Stomach smooth muscle (tissue), 2 donors: ENCODE results near the gene FHIP2A.
"Not testable (repeated sequence)": the region's sequence is repeated elsewhere in the genome, so short reads cannot be mapped to it uniquely, and the experiment has no call there.

Experiments
- H3K27ac ChIP-seq: one replicate; pipeline ENCODE4 v1.7.0; 2013; ENCODE audit warnings: mild to moderate bottlenecking, low read length, inconsistent platforms
- H3K27me3 ChIP-seq, 2 donors: one replicate each; pipeline ENCODE4 v1.7.0; 2013; ENCODE audit warnings: low read length in 2 of 2; ENCODE audit not compliant: insufficient read depth in 2 of 2, control insufficient read depth in 1 of 2
- H3K36me3 ChIP-seq, 2 donors: one replicate each; pipeline ENCODE4 v1.7.0; 2013; ENCODE audit warnings: low read length in 2 of 2; ENCODE audit not compliant: control insufficient read depth in 2 of 2, insufficient read depth in 2 of 2
- H3K4me1 ChIP-seq: one replicate; pipeline ENCODE4 v1.7.0; 2013; ENCODE audit warnings: low read length; ENCODE audit not compliant: control insufficient read depth, insufficient read depth
- H3K4me3 ChIP-seq, 2 donors: one replicate each; pipeline ENCODE4 v1.7.0; 2013; ENCODE audit warnings: low read length in 2 of 2
- H3K9ac ChIP-seq, 2 donors: one replicate each; pipeline ENCODE4 v1.7.0; 2013; ENCODE audit warnings: low read length in 2 of 2, mild to moderate bottlenecking in 1 of 2
- H3K9me3 ChIP-seq, 2 donors: one replicate each; pipeline ENCODE4 v1.7.0; 2013; ENCODE audit warnings: low read length in 2 of 2; ENCODE audit not compliant: control insufficient read depth in 2 of 2
- donor health status: healthy.
- donor health status: Pancreatic carcinoma.

Gene FHIP2A

DNA sequence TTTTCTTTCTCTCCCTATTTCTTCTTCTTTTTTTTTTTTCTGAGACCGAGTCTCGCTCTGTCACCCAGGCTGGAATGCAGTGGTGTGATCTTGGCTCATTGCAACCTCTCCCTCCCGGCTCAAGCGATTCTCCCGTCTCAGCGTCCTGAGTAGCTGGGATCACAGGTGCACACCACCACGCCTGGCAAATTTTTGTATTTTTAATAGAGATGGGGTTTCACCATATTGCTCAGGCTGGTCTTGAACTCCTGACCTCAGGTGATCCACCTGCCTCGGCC lies 35.6 kb downstream of the FHIP2A start:
- not testable (repeated sequence) for H3K9ac ChIP-seq, H3K4me3 ChIP-seq, H3K27ac ChIP-seq, H3K27me3 ChIP-seq, H3K9me3 ChIP-seq, H3K4me1 ChIP-seq
- peaks cover 10 to 35% of the 10 kb centered on the region in 2 donors for H3K36me3 ChIP-seq

DNA sequence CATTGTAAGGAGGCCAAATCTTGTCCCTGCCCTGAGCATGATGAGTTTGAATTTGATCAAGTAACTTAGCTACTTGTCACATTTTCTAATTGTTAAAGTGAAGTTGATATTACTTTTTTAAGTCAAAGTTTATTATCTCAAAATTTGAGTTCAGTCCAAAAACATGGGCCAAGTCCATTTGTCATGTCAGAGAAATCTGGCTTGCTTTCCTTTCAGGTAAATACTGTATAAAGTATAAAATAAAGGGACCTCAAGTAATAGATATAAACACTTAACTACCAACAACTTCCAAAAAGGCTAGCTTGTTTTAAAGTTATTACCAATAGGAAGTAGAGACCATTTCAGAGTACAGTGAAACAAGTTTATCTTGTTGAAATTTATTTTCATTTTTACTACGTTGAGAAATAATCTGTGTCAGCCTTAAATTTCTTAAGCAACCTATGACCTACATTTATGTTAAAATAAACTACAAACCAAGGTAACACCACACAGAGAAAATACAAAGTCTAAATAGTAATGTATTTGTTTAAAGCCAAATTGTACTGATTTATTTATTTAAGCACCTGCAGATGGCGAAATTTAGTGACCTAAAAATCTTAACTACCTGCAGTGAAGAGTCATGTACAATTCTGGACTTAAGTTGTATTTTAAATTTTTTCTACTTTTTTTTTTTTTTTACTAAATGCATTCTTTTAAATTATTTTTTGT lies 36.5 kb downstream of the FHIP2A start:
- Histone ChIP-seq H3K9me3 (no peaks in the 10 kb centered on the region), H3K4me3 (no peak overlapping the region), H3K27ac (no peak overlapping the region), H3K9ac (no peak overlapping the region), H3K36me3 (peaks cover 12 to 37% of the 10 kb centered on the region in 2 donors), H3K27me3 (no peaks in the 10 kb centered on the region), H3K4me1 (no peaks in the 10 kb centered on the region)

DNA sequence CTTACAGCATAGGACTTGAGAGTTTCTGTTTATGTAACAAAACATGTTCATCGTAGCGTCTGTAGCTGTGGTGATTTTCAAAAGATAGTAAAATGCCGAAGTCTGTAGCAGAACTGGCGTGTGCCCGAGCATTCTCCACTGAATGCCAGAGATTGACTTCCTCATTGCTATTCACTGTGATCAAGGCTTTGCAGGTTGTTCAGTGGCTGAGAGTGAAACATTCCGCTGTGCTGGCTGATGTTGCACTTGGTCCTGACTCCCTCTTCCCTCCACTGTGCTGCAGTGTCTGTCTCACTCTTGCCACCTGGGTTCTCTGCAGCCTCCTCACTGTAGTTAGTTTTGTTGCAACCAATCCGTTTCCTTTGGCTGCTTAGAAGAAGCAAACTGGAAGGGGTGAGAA lies 37.6 kb downstream of the FHIP2A start:
- Histone ChIP-seq H3K27ac (no peak overlapping the region), H3K9me3 (no peaks in the 10 kb centered on the region), H3K4me3 (no peak overlapping the region), H3K9ac (no peak overlapping the region), H3K4me1 (no peaks in the 10 kb centered on the region), H3K36me3 (peaks cover 12 to 44% of the 10 kb centered on the region in 2 donors), H3K27me3 (no peaks in the 10 kb centered on the region)

DNA sequence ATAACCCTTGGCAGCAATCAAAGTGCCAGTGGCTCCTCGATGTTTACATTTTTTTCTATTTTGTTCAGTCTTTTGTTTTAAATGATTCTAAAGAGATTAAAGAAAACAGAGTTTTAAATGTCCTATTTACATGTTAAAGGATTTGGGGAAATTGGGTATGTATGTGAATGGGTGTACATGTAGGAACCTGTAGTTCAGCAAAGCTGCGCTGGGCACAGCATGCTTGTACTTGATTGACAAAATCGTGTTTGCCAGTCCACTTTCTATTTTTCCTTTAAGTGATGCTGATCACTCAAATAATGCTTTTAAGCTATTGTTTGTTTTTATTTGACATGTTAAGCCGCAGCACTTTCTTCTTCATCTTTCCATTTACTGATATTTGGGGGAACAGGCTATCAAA lies 40.9 kb downstream of the FHIP2A start:
- peaks cover 10 to 33% of the 10 kb centered on the region in 2 donors for H3K36me3 ChIP-seq
- H3K4me1 ChIP-seq, result no peaks in the 10 kb centered on the region
- no peak overlapping the region for H3K9ac ChIP-seq
- no peak overlapping the region for H3K27ac ChIP-seq
- H3K27me3 ChIP-seq, result no peaks in the 10 kb centered on the region
- H3K9me3 ChIP-seq, result no peaks in the 10 kb centered on the region
- no peak overlapping the region for H3K4me3 ChIP-seq

DNA sequence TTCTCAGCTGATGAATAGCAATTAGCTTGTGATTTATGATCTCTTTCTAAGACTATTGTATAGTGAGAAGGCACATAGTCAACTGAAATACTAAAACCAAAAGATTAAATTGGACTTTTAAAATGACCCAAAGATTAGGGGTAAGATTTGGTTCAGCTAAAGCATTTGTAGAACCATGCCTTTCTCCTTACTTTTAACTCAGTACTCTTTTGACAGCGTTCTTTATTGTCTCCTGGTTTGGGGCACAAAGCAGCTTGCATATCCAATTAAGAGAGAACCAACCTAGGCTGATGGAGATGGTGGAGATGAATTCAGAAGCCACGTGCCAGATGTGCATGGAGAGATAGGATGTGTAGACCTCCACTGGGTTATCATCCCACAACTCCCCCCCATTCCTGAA lies 45.8 kb downstream of the FHIP2A start:
- peaks cover 2 to 13% of the 10 kb centered on the region in 2 donors for H3K36me3 ChIP-seq
- H3K4me1 ChIP-seq, result no peaks in the 10 kb centered on the region
- H3K27ac ChIP-seq, result no peak overlapping the region
- no peaks in the 10 kb centered on the region for H3K9me3 ChIP-seq
- no peak overlapping the region for H3K9ac ChIP-seq
- no peaks in the 10 kb centered on the region for H3K27me3 ChIP-seq
- no peak overlapping the region for H3K4me3 ChIP-seq

GRCh38 chr10:114868870-114869519 lies 47.4 kb downstream of the FHIP2A start:
- no peaks in the 10 kb centered on the region for H3K4me1 ChIP-seq
- no peaks in the 10 kb centered on the region for H3K9me3 ChIP-seq
- no peak overlapping the region for H3K27ac ChIP-seq
- no peak overlapping the region for H3K9ac ChIP-seq
- peaks cover 0 to 4% of the 10 kb centered on the region in 2 donors for H3K36me3 ChIP-seq
- peaks cover 0 to 2% of the 10 kb centered on the region in 2 donors for H3K27me3 ChIP-seq
- H3K4me3 ChIP-seq, result no peak overlapping the region

GRCh38 chr10:114869520-114869892 lies 47.9 kb downstream of the FHIP2A start:
- no peak overlapping the region for H3K9ac ChIP-seq
- H3K27ac ChIP-seq, result no peak overlapping the region
- no peaks in the 10 kb centered on the region for H3K4me1 ChIP-seq
- H3K4me3 ChIP-seq, result no peak overlapping the region
- no peaks in the 10 kb centered on the region for H3K9me3 ChIP-seq
- H3K27me3 ChIP-seq, result peaks cover 0 to 2% of the 10 kb centered on the region in 2 donors
- no peaks in the 10 kb centered on the region for H3K36me3 ChIP-seq

DNA sequence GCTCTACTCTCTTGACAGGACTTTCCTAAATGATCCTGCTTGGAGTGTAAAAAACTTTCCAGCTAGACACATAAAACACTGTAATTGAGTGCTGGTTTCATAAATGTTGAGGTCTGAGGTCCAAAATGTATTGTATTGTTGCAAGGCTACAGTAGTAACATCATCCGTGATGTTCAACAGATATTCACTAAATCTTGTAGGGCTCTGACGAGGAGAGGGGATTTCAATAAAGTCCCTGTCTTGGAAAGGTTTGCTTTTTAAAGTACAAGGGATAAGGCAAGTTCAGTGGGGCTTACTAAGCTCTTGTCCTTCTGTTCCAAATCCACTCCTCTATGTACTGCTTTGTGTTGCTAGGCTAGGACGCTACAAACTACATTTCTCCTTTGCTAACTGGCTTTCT lies 48.9 kb downstream of the FHIP2A start:
- Histone ChIP-seq H3K9me3 (no peaks in the 10 kb centered on the region), H3K36me3 (no peaks in the 10 kb centered on the region), H3K9ac (no peak overlapping the region), H3K27me3 (peaks cover 0 to 2% of the 10 kb centered on the region in 2 donors), H3K27ac (no peak overlapping the region), H3K4me1 (no peaks in the 10 kb centered on the region), H3K4me3 (no peak overlapping the region)

DNA sequence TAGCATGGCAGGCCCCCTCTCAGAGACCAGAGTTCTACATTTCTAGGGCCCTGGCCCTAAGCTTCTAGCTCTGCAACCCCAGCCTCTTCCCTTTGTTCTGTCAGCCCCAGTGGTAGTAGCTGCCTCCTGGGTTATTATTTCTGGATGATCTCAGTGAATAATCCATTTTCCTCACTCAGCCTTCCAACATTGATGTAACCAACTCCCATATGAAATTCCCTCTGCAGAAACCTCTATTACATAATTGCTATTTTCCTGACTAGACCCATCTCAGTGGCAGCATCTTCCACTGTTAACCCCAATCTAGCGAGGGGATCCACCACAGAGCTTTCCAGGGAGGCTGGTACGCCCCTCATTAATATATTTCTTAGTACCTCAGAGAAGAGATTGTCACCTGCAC lies 49.8 kb downstream of the FHIP2A start:
- no peak overlapping the region for H3K27ac ChIP-seq
- peaks cover 5 to 6% of the 10 kb centered on the region in 2 donors for H3K27me3 ChIP-seq
- no peaks in the 10 kb centered on the region for H3K36me3 ChIP-seq
- no peaks in the 10 kb centered on the region for H3K4me1 ChIP-seq
- no peak overlapping the region for H3K9ac ChIP-seq
- H3K4me3 ChIP-seq, result no peak overlapping the region
- no peaks in the 10 kb centered on the region for H3K9me3 ChIP-seq
